ENCODE results near the gene ZNF280A.

DNA sequence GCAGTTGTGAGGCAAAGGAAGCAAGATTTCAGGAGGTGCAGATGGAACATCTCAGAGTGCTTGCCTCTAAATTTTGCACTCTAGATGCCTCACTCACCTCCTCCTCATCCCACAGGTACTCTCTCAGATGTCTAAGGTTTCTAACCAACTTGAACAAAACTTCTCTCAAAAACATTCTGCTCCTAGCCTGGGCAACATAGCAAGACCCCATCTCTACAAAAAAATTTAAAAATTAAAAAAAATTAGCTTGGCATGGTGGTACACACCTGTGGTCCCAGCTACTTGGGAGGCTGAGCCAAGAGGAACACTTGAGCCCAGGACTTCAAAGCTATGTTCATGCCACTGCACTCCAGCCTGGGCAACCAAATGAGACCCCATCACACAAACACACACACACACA lies 4.2 kb downstream of the ZNF280A start:
- TF ChIP-seq, protein P1, sequence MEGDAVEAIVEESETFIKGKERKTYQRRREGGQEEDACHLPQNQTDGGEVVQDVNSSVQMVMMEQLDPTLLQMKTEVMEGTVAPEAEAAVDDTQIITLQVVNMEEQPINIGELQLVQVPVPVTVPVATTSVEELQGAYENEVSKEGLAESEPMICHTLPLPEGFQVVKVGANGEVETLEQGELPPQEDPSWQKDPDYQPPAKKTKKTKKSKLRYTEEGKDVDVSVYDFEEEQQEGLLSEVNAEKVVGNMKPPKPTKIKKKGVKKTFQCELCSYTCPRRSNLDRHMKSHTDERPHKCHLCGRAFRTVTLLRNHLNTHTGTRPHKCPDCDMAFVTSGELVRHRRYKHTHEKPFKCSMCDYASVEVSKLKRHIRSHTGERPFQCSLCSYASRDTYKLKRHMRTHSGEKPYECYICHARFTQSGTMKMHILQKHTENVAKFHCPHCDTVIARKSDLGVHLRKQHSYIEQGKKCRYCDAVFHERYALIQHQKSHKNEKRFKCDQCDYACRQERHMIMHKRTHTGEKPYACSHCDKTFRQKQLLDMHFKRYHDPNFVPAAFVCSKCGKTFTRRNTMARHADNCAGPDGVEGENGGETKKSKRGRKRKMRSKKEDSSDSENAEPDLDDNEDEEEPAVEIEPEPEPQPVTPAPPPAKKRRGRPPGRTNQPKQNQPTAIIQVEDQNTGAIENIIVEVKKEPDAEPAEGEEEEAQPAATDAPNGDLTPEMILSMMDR (IDR thresholded peaks at IDR 0.05), result no peak
- no peak for TF ChIP-seq POLR2A (IDR thresholded peaks at IDR 0.05)

Data from heart left ventricle (tissue), 13 donors.